Forelimb muscle (tissue), 1 donor: ENCODE data around the gene MGAT2. TPM values are rescaled to one million over a fixed set of nuclear protein-coding genes. Genes with fewer than 3 reads are reported as not detected.
"Not testable (repeated sequence)": the region's sequence is repeated elsewhere in the genome, so short reads cannot be mapped to it uniquely, and the experiment has no call there.

Experiments used
- DNase-seq: peaks from one replicate; pipeline ENCODE4 v3.0.0-alpha.2; 2013; ENCODE audit warnings: low read depth
- polyA plus RNA-seq: library from polyadenylated mRNA; unstranded; fragments of 120-200 nt; gene quantifications from one replicate; pipeline ENCODE4 v1.2.1, GENCODE V29; 2013; ENCODE audit not compliant: insufficient read length

The MGAT2 gene
- polyA plus RNA-seq, 1 donor, result 19.9 TPM

DNA sequence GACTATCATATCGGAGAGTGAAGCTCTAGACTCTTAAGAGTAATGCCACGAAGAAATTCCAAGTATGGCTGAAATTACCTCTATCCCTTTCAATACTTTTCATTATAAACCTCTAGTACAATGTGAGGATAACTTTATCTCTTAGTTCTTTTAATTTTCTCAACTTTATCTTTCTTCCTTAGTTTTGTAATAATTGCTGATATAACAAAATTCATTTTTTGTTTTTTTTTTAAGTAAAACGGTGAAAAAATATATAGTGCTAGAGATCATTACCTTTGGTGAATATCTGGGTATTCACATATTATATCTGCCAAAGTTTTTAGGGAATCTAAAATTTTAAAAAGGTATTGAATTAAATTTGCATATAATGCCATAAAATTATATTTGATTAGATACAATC is 33.9 kb downstream of the MGAT2 start:
- no peak for DNase-seq

- not testable (repeated sequence) for DNase-seq
Observed at GRCh38 chr14:49657500-49657899, 36.9 kb downstream of the MGAT2 start.

- no peak for DNase-seq
Observed at GRCh38 chr14:49659526-49660455, 39.2 kb downstream of the MGAT2 start.

DNA sequence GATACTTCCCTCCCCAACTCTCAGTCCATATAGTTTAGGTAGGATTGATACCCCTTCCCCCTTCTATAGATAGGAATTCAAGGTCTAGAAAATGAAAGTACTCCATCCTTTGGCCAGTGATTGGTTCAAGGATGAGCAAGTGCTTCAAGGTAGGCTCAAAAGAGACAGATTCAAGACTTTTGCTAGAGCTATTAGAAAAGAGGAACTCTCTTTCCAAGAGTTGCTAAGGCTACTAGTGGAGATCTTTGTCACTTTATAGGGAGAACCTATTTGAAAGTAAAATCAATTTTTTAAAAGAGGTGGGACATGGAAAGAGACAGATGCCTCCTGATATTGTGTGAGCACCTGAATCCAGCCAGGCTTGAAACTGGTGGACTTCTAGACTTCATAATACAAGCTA is 49.9 kb downstream of the MGAT2 start:
- DNase-seq, result no peak

Other genes with a start within 250 kb of the MGAT2 start
- 2,167 TPM for gene RPS29, start 34.4 kb upstream of the MGAT2 start, polyA plus RNA-seq
- 6.5 TPM for gene LRR1, start 21.9 kb upstream of the MGAT2 start, polyA plus RNA-seq
- 141 TPM for gene RPL36AL, start 173 bp upstream of the MGAT2 start, polyA plus RNA-seq
- 7.3 TPM for gene DNAAF2, start 14.4 kb downstream of the MGAT2 start, polyA plus RNA-seq
- gene POLE2, start 67.4 kb downstream of the MGAT2 start, polyA plus RNA-seq, result 9.3 TPM
- 5.1 TPM for gene KLHDC1, start 72.3 kb downstream of the MGAT2 start, polyA plus RNA-seq
- gene KLHDC2, start 147.4 kb downstream of the MGAT2 start, polyA plus RNA-seq, result 75.0 TPM
- 45.6 TPM for gene NEMF, start 232.0 kb downstream of the MGAT2 start, polyA plus RNA-seq